ENCODE results near the gene WDR86. TPM values are rescaled to one million over a fixed set of nuclear protein-coding genes. Genes with fewer than 3 reads are reported as not detected.

The WDR86 gene
- total RNA-seq, 1 experiment from 2014 or later, result not detected

DNA sequence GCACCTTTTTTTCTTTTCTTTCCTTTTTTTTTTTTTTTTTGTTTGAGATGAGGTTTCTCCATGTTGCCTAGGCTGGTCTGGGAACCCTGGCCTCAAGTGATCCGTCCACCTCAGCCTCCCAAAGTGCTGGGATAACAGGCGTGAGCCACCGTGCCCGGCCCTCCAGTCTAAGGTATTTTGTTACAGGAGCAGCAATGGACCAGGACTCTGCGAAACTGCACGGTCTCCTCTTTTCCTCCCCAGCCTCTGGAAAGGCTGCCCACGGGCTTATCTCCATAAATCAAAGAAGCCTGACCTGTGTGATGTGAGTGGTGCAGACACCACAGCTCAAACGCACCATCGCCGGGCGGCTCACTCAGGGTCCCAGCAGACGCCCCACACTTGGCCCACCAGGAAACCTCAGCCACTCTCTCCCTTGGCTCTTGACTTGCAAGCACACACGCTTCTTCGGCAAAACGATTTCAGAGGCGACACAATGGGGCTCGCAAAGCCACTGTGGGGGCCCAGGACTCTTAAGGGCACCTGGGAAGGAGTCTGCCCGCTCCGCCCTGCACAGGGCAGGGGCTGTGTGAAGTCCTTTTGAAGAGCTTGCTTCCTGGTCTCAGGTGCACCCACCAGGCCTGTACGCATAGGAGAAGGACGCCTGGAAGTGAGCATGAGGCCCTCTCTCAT, 20.6 kb downstream of the WDR86 start:
- ChIA-PET CTCF (no interaction called here), RAD21 (ENCODE audit: low non-redundant PET in 1 of 2, low total read pairs in 2 of 2, uncharacterized antibody in 2 of 2, unreplicated experiment in 2 of 2) (no interaction called here), POLR2A (no interaction called here)
- no peaks in the 10 kb centered on the region for H3K9me2 ChIP-seq (ENCODE audit: insufficient read depth)
- intact Hi-C loops (cut with micrococcal nuclease), result no loop called here
- DNase-seq (ENCODE audit: low read depth, low spot score) (no peak), ATAC-seq (no peak)
- BruUV-seq (replicated peaks), result no TSS peak
- no peaks in the 10 kb centered on the region for H3K36me3 ChIP-seq (ENCODE audit: control insufficient read depth in 1 of 2, insufficient read depth in 2 of 2, low read length in 2 of 2)
- no peak overlapping the region for H3K4me2 ChIP-seq (ENCODE audit: low read length)
- H2AFZ ChIP-seq (ENCODE audit: low read depth, low read length, poor library complexity, severe bottlenecking), result no peak overlapping the region
- H4K20me1 ChIP-seq (ENCODE audit: insufficient read depth), result no peaks in the 10 kb centered on the region
- no peak overlapping the region for H3K27ac ChIP-seq (ENCODE audit: low read depth, low read length)
- H3K9ac ChIP-seq (ENCODE audit: low read length), result no peak overlapping the region
- no peaks in the 10 kb centered on the region for H3K9me3 ChIP-seq (ENCODE audit: control insufficient read depth in 1 of 2, insufficient read depth in 1 of 2, low read depth in 1 of 2, low read length in 2 of 2)
- H3K4me3 ChIP-seq (replicated peaks in 1 of 2; ENCODE audit: low read depth in 1 of 2, low read length in 2 of 2), result no peak overlapping the region
- H3K4me1 ChIP-seq (ENCODE audit: control insufficient read depth in 1 of 2, insufficient read depth in 2 of 2, low read length in 2 of 2), result peaks cover 7 to 17% of the 10 kb centered on the region in 2 experiments; a peak in 3 of 4 replicates
- no peaks in the 10 kb centered on the region for H3K27me3 ChIP-seq (ENCODE audit: insufficient read depth, low read length)
- TF ChIP-seq SIN3A (IDR thresholded peaks at IDR 0.05; ENCODE audit: low read depth) (no peak), EZH2phosphoT487 (IDR thresholded peaks at IDR 0.05; ENCODE audit: borderline replicate concordance) (no peak), ZNF274 (IDR thresholded peaks at IDR 0.05; ENCODE audit: low read depth, low read length) (no peak), EGR1 (IDR thresholded peaks at IDR 0.05; ENCODE audit: low read depth) (no peak), CEBPB (IDR thresholded peaks at IDR 0.05; ENCODE audit: low read depth) (no peak)
- TF ChIP-seq, protein P1, sequence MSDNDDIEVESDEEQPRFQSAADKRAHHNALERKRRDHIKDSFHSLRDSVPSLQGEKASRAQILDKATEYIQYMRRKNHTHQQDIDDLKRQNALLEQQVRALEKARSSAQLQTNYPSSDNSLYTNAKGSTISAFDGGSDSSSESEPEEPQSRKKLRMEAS (IDR thresholded peaks at IDR 0.05), result no peak
- H3K79me2 ChIP-seq (ENCODE audit: insufficient read depth, low read length), result no peaks in the 10 kb centered on the region

DNA sequence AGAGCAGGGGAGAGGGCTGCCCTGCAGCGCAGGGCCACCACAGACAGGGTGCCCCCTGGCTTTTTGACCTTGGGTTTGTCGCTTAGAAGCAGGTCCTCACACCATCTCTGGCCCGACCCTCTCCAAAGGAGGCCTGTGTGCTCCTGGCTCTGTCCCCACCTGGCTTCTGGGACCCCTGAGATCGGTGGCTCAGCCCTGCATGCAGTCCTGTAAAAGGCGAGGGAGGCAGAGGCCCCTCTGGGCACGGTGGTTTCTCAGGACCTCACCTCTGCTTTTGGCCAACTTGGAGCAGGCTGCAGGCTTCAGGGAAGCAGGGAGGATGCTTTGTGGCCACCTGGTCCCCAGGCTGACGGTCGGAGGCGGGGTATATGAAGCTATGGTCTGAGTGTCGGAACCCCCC, 21.4 kb downstream of the WDR86 start:
- Histone ChIP-seq H3K9ac (ENCODE audit: low read length) (no peak overlapping the region), H3K27ac (ENCODE audit: low read depth, low read length) (no peak overlapping the region), H3K4me2 (ENCODE audit: low read length) (no peak overlapping the region), H4K20me1 (ENCODE audit: insufficient read depth) (no peaks in the 10 kb centered on the region), H3K36me3 (ENCODE audit: control insufficient read depth in 1 of 2, insufficient read depth in 2 of 2, low read length in 2 of 2) (no peaks in the 10 kb centered on the region), H3K27me3 (ENCODE audit: insufficient read depth, low read length) (no peaks in the 10 kb centered on the region), H3K9me3 (ENCODE audit: control insufficient read depth in 1 of 2, insufficient read depth in 1 of 2, low read depth in 1 of 2, low read length in 2 of 2) (no peaks in the 10 kb centered on the region), H3K9me2 (ENCODE audit: insufficient read depth) (no peaks in the 10 kb centered on the region), H3K4me1 (ENCODE audit: control insufficient read depth in 1 of 2, insufficient read depth in 2 of 2, low read length in 2 of 2) (peaks cover 7 to 14% of the 10 kb centered on the region in 2 experiments; a peak in 3 of 4 replicates), H3K4me3 (replicated peaks in 1 of 2; ENCODE audit: low read depth in 1 of 2, low read length in 2 of 2) (no peak overlapping the region), H3K79me2 (ENCODE audit: insufficient read depth, low read length) (no peaks in the 10 kb centered on the region), H2AFZ (ENCODE audit: low read depth, low read length, poor library complexity, severe bottlenecking) (no peak overlapping the region)
- no TSS peak for BruUV-seq (replicated peaks)
- TF ChIP-seq ZFX (IDR thresholded peaks at IDR 0.05), result no peak
- TF ChIP-seq EGR1 (IDR thresholded peaks at IDR 0.05; ENCODE audit: low read depth), result no peak
- no peak for TF ChIP-seq SP1 (IDR thresholded peaks at IDR 0.05; ENCODE audit: low read depth)
- TF ChIP-seq POLR2A (IDR thresholded peaks at IDR 0.05; ENCODE audit: borderline replicate concordance, extremely low read depth, insufficient read depth, insufficient read length), result no peak
- TF ChIP-seq CEBPB (IDR thresholded peaks at IDR 0.05; ENCODE audit: low read depth), result no peak
- ChIA-PET POLR2A (no interaction called here), RAD21 (ENCODE audit: low non-redundant PET in 1 of 2, low total read pairs in 2 of 2, uncharacterized antibody in 2 of 2, unreplicated experiment in 2 of 2) (no interaction called here), CTCF (no interaction called here)
- intact Hi-C loops (cut with micrococcal nuclease), result no loop called here
- DNase-seq (ENCODE audit: low read depth, low spot score) (no peak), ATAC-seq (no peak)

Measured in HCT116 (cell line).